ENCODE results near the gene TCF15. TPM values are rescaled to one million over a fixed set of nuclear protein-coding genes. Genes with fewer than 3 reads are reported as not detected.
A peak's percentile ranks its signal among the peaks of the same experiment; 100 is the strongest.

TCF15 gene
- total RNA-seq, 4 donors from 2014 or later: 2.3 to 5.7 (median 3.3) TPM

DNA sequence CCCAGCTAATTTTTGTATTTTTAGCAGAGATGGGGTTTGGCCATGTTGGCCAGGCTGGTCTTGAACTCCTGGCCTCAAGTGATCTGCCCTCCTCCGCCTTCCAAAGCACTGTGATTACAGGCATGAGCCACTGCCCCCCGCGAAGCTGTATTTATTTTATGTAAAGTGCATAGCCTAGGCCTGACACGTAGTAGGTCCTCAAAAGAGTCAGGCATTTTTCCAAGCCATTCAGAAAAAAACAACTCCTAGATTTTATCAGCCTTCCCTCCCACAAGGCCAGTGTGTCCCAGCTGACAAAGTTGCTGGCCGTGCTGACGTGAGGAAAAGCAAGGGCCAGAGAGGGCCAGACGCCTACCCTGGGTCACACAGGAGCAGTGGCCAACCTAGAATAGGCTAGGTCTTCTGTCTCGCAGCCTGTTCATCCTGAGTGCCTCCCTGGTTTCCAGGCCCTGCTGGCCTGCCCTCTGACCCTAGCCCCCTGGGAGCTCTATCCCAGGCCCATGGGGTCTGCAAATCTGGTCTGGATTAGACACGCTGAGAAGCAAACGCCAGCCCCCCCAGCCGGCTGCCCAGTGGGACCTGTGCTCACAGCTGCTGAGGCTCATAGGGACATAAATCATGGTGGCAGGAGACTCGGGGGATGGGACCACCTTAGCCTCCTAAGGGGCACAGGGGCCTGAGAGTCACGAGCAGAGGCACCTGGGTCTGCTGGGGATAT lies 11.8 kb downstream of the TCF15 start:
- DNase-seq (ENCODE audit: extremely low spot score): no peak
- intact Hi-C loops (cut with DNase I): no loop called here
- peaks cover 0 to under 1% (median 0%) of the 10 kb centered on the region in 4 donors for H3K36me3 ChIP-seq
- no peak overlapping the region for H3K4me3 ChIP-seq
- no peaks in the 10 kb centered on the region for H3K9me3 ChIP-seq
- TF ChIP-seq POLR2AphosphoS5 (IDR thresholded peaks at IDR 0.05) (no peak), POLR2A (IDR thresholded peaks at IDR 0.05; ENCODE audit: low read depth) (no peak), EP300 (IDR thresholded peaks at IDR 0.05) (no peak), CTCF (IDR thresholded peaks at IDR 0.05) (no peak)
- peaks cover 0 to 34% (median 3%) of the 10 kb centered on the region in 4 donors for H3K27me3 ChIP-seq
- H3K4me1 ChIP-seq: peaks cover 2 to 27% (median 4%) of the 10 kb centered on the region in 4 donors
- 79% methylated on average over 11 of the region's 13 CpGs for WGBS
- no peak overlapping the region for H3K27ac ChIP-seq (replicated peaks in 1 of 4)

- Histone ChIP-seq H3K4me1 (peaks cover 0 to 20% (median 3%) of the 10 kb centered on the region in 4 donors), H3K27me3 (peaks cover 0 to 41% (median 3%) of the 10 kb centered on the region in 4 donors), H3K36me3 (no peaks in the 10 kb centered on the region), H3K27ac (replicated peaks in 1 of 4) (no peak overlapping the region), H3K4me3 (no peak overlapping the region), H3K9me3 (no peaks in the 10 kb centered on the region)
- WGBS: 85% methylated on average over 2 of the region's 2 CpGs
- no peak for TF ChIP-seq POLR2A (IDR thresholded peaks at IDR 0.05; ENCODE audit: low read depth)
- TF ChIP-seq POLR2AphosphoS5 (IDR thresholded peaks at IDR 0.05): no peak
- no peak for TF ChIP-seq CTCF (IDR thresholded peaks at IDR 0.05)
- no peak for TF ChIP-seq EP300 (IDR thresholded peaks at IDR 0.05)
- no peak for DNase-seq (ENCODE audit: extremely low spot score)
- intact Hi-C loops (cut with DNase I): no loop called here
Observed at GRCh38 chr20:597560-597959, 12.5 kb downstream of the TCF15 start.

- WGBS: 39% methylated on average over 24 of the region's 24 CpGs
- Histone ChIP-seq H3K36me3 (no peaks in the 10 kb centered on the region), H3K9me3 (no peaks in the 10 kb centered on the region), H3K27ac (replicated peaks in 1 of 4) (peak overlapping the region in 1 of 4 donors; percentile 57), H3K4me1 (peaks cover 0 to 8% (median 3%) of the 10 kb centered on the region in 4 donors), H3K4me3 (no peak overlapping the region), H3K27me3 (peaks cover 0 to 42% (median 3%) of the 10 kb centered on the region in 4 donors)
- TF ChIP-seq POLR2AphosphoS5 (IDR thresholded peaks at IDR 0.05) (no peak), POLR2A (IDR thresholded peaks at IDR 0.05; ENCODE audit: low read depth) (no peak), CTCF (IDR thresholded peaks at IDR 0.05) (no peak), EP300 (IDR thresholded peaks at IDR 0.05) (no peak)
- intact Hi-C loops (cut with DNase I): no loop called here
- DNase-seq (ENCODE audit: extremely low spot score): no peak
Observed at GRCh38 chr20:595330-596308, 14.5 kb downstream of the TCF15 start.

GRCh38 chr20:592506-592905 lies 17.6 kb downstream of the TCF15 start:
- H3K9me3 ChIP-seq: no peaks in the 10 kb centered on the region
- no peak for DNase-seq (ENCODE audit: extremely low spot score)
- peaks cover 0 to 23% (median 13%) of the 10 kb centered on the region in 4 donors for H3K4me1 ChIP-seq
- H3K27ac ChIP-seq (replicated peaks in 1 of 4): no peak overlapping the region
- TF ChIP-seq CTCF (IDR thresholded peaks at IDR 0.05) (no peak), POLR2A (IDR thresholded peaks at IDR 0.05; ENCODE audit: low read depth) (no peak), POLR2AphosphoS5 (IDR thresholded peaks at IDR 0.05) (no peak), EP300 (IDR thresholded peaks at IDR 0.05) (no peak)
- H3K4me3 ChIP-seq: no peak overlapping the region
- intact Hi-C loops (cut with DNase I): no loop called here
- peaks cover 0 to 42% (median 3%) of the 10 kb centered on the region in 4 donors for H3K27me3 ChIP-seq
- 85% methylated on average over 7 of the region's 7 CpGs for WGBS
- H3K36me3 ChIP-seq: no peaks in the 10 kb centered on the region

Data from esophagus muscularis mucosa (tissue), 4 donors.